Loucy (cell line): ENCODE results near the gene EMC1.

Experiments
- CTCF ChIP-seq: fragments of 200-600 bp; sonication (generic); conservative IDR thresholded peaks from 2 replicates; pipeline ENCODE4 v1.5.1; 2014; ENCODE audit warnings: mild to moderate bottlenecking, antibody characterized with exemption, low read length
- EZH2phosphoT487 ChIP-seq: fragments of 200-600 bp; IDR thresholded peaks from 2 replicates; pipeline ENCODE4 v1.6.1; 2018; ENCODE audit warnings: antibody characterized with exemption, mild to moderate bottlenecking, moderate library complexity, borderline replicate concordance

- TF ChIP-seq CTCF (no peak), EZH2phosphoT487 (no peak)
These were observed 41.8 kb downstream of the EMC1 start for GRCh38 chr1:19209439-19209989.
